K562 (cell line): Measurements from ENCODE around the gene ZNF521. TPM values are rescaled to one million over a fixed set of nuclear protein-coding genes. Genes with fewer than 3 reads are reported as not detected.

Source experiments
- ATAC-seq: fragments of 200-7000 bp; cut with Tn5 transposase; 3 replicates; pipeline ENCODE4 v1.9.1; 2020; ENCODE audit warnings: moderate library complexity
- BruUV-seq: library from RNA; stranded (reverse); fragments of 400-500 nt; replicated peaks from 2 replicates; lab custom pipeline; 2021; lab: Mats Ljungman, UMichigan
- CTCF ChIA-PET: fragments of 300-600 bp; formaldehyde crosslinking; extraction: SDS; loops from one replicate; lab custom pipeline; 2021; ENCODE audit warnings: low intra/inter-chr PET ratio; lab: Yijun Ruan, JAX
- POLR2A ChIA-PET: fragments of 300-600, 350-650 bp; sonication (Branson Sonifier 250); formaldehyde crosslinking; extraction: SDS; loops from one replicate; lab custom pipeline; 2021; ENCODE audit warnings: antibody characterized with exemption, inconsistent platforms; lab: Yijun Ruan, JAX
- DNase-seq, 4 experiments: peaks; one replicate each; pipeline versions ENCODE4 v3.0.0 to v3.0.0-alpha.2; 2011 to 2018; ENCODE audit warnings: low spot score in 3 of 4, mixed read lengths in 3 of 4; ENCODE audit errors: extremely low read depth in 1 of 4
- FAIRE-seq: peaks from 2 replicates; lab custom pipeline; 2011; peaks lifted over from hg19 to GRCh38; lab: Jason Lieb, UNC
- H2AFZ ChIP-seq: 2 replicates; pipeline ENCODE4 v1.6.0; 2011; ENCODE audit warnings: low read depth, low read length, control low read depth, inconsistent platforms
- H3K27ac ChIP-seq: fragments of 200-600 bp; 3 replicates; pipeline ENCODE4 v1.8.0; 2011; ENCODE audit warnings: low read depth, mild to moderate bottlenecking, control low read depth, inconsistent platforms, low read length, moderate library complexity, mixed read lengths; ENCODE audit errors: extremely low read depth
- H3K27me3 ChIP-seq, 2 experiments: fragments of 300-600 bp in 1 of 2; 2 replicates in 1 of 2; 3 replicates in 1 of 2; pipeline versions ENCODE4 v1.6.0 to v1.8.0; 2011; ENCODE audit warnings: inconsistent platforms in 2 of 2, low read length in 2 of 2, mild to moderate bottlenecking in 1 of 2, mixed read lengths in 1 of 2, moderate library complexity in 1 of 2; ENCODE audit not compliant: control insufficient read depth in 2 of 2, insufficient read depth in 2 of 2
- H3K36me3 ChIP-seq: fragments of 300-600 bp; 3 replicates; pipeline ENCODE4 v1.8.0; 2011; ENCODE audit warnings: mild to moderate bottlenecking, low read length, inconsistent platforms; ENCODE audit not compliant: control insufficient read depth, insufficient read depth
- H3K4me1 ChIP-seq, 2 experiments: fragments of 200-600 bp in 1 of 2; replicated peaks in 1 of 2; 2 replicates in 1 of 2; 3 replicates in 1 of 2; pipeline versions ENCODE4 v1.5.1 to v1.8.0; 2011; ENCODE audit warnings: inconsistent platforms in 2 of 2, low read length in 2 of 2, mild to moderate bottlenecking in 1 of 2, mixed read lengths in 1 of 2, moderate library complexity in 1 of 2; ENCODE audit not compliant: control insufficient read depth in 2 of 2, insufficient read depth in 2 of 2
- H3K4me2 ChIP-seq: 2 replicates; pipeline ENCODE4 v1.6.1; 2011; ENCODE audit warnings: low read length, control low read depth, inconsistent platforms, mixed read lengths; ENCODE audit not compliant: insufficient read depth
- H3K4me3 ChIP-seq: fragments of 200-600 bp; sonication (generic), shearing (Covaris generic); 2 replicates; pipeline ENCODE4 v1.5.1; 2016; ENCODE audit warnings: control low read depth, inconsistent platforms
- H3K79me2 ChIP-seq: fragments of 200-600 bp; 3 replicates; pipeline ENCODE4 v1.8.0; 2011; ENCODE audit warnings: low read length, inconsistent platforms; ENCODE audit not compliant: control insufficient read depth, insufficient read depth
- H3K9ac ChIP-seq, 2 experiments: 2 replicates each; pipeline versions ENCODE4 v1.6.0 to v1.6.1; 2011; ENCODE audit warnings: low read depth in 2 of 2, low read length in 2 of 2, control low read depth in 1 of 2, inconsistent platforms in 1 of 2, mild to moderate bottlenecking in 1 of 2, mixed read lengths in 1 of 2; ENCODE audit not compliant: insufficient read depth in 1 of 2
- H3K9me1 ChIP-seq: one replicate; pipeline ENCODE4 v1.6.0; 2011; ENCODE audit warnings: inconsistent platforms, mild to moderate bottlenecking, low read length, moderate library complexity; ENCODE audit not compliant: control insufficient read depth, insufficient read depth
- H3K9me3 ChIP-seq: replicated peaks from 2 replicates; pipeline ENCODE4 v1.5.1; 2011; ENCODE audit warnings: low read depth, low read length, inconsistent platforms; ENCODE audit not compliant: control insufficient read depth, insufficient read depth
- H4K20me1 ChIP-seq: replicated peaks from 2 replicates; pipeline ENCODE4 v1.6.1; 2011; ENCODE audit warnings: low read length, inconsistent platforms, mixed read lengths; ENCODE audit not compliant: control insufficient read depth, insufficient read depth
- CEBPB ChIP-seq: fragments of 450-650 bp; IDR thresholded peaks from 2 replicates; pipeline ENCODE4 v1.6.1; 2016; ENCODE audit warnings: missing genetic modification characterization, missing compliant biosample characterization
- CEBPG ChIP-seq, 3 experiments: fragments of 200-800 bp in 1 of 3; sonication (Bioruptor generic) in 1 of 3; sonication (generic) in 1 of 3; formaldehyde crosslinking in 1 of 3; IDR thresholded peaks in 2 of 3; conservative IDR thresholded peaks in 1 of 3; 2 replicates each; pipeline versions ENCODE4 v1.6.1 to v1.8.0; 2016 to 2022; ENCODE audit warnings: missing compliant biosample characterization in 2 of 3, missing genetic modification characterization in 2 of 3, mild to moderate bottlenecking in 1 of 3, missing genetic modification reagents in 1 of 3
- PBX2 ChIP-seq, 2 experiments: IDR thresholded peaks in 1 of 2; conservative IDR thresholded peaks in 1 of 2; 2 replicates each; pipeline ENCODE4 v1.6.1; 2016; ENCODE audit warnings: low read depth in 2 of 2, mild to moderate bottlenecking in 1 of 2, missing compliant biosample characterization in 1 of 2, missing genetic modification characterization in 1 of 2, moderate library complexity in 1 of 2
- TAF15 ChIP-seq: fragments of 200-400 bp; formaldehyde crosslinking; IDR thresholded peaks from 2 replicates; pipeline ENCODE4 v1.6.1; 2017; ENCODE audit warnings: mild to moderate bottlenecking, low read depth, low read length, moderate library complexity
- WGBS: fragments of 100-300 bp; shearing (Covaris generic); methylation state at CpG from one replicate; pipeline ENCODE4 v1.1.6; 2016; ENCODE audit warnings: low coverage, mixed read lengths; ENCODE audit not compliant: insufficient coverage; ENCODE audit errors: missing lambda C conversion rate; 5-methylcytosine and 5-hydroxymethylcytosine counted together
- in situ Hi-C: fragments of 300-500 bp; cut with MboI; formaldehyde crosslinking; loops from 4 replicates; pipeline ENCODE4 v1.15.0; 2018; ENCODE audit warnings: inconsistent platforms, mixed read lengths
- intact Hi-C: fragments of 100-400 bp; cut with micrococcal nuclease; formaldehyde crosslinking; loops from 2 replicates; pipeline ENCODE4 v1.14.2; 2022
- polyA plus RNA-seq, 8 experiments: library from polyadenylated mRNA; depleted of rRNA in 4 of 8; stranded (reverse) in 5 of 8; unstranded in 3 of 8; fragments of >200 nt; fragmentation: Nextera tagmentation in 2 of 8; fragmentation: Illumina TruSeq in 1 of 8; extraction: Ambion mirVana in 2 of 8; extraction: Trizol in 1 of 8; gene quantifications; 2 replicates each; pipeline versions ENCODE4 v1.2.1 to v1.2.3, GENCODE V29; 2011 to 2014; ENCODE audit warnings: inconsistent platforms in 1 of 8, missing spikeins in 1 of 8
- total RNA-seq, 7 experiments: library from RNA; depleted of rRNA in 6 of 7; stranded (reverse); fragments of >200 nt in 6 of 7; fragmentation: Illumina TruSeq in 2 of 7; extraction: Trizol in 2 of 7; gene quantifications; 2 replicates each; pipeline versions ENCODE4 v1.2.1 to v1.2.3, GENCODE V29; 2011 to 2021; ENCODE audit warnings: low replicate concordance in 1 of 7

The ZNF521 gene
- total and polyA plus RNA-seq, 9 of the 15 experiments (the other 6 are each of a cell fraction or from before 2014, with no cell fraction given), result 1.2 to 5.8 (median 1.6) TPM

GRCh38 chr18:25229920-25230319, 122.0 kb downstream of the ZNF521 start:
- Histone ChIP-seq H3K9ac (no peak overlapping the region), H3K36me3 (no peaks in the 10 kb centered on the region), H2AFZ (no peak overlapping the region), H3K27ac (no peak overlapping the region), H3K27me3 (no peaks in the 10 kb centered on the region), H3K9me1 (no peaks in the 10 kb centered on the region), H3K4me3 (no peak overlapping the region), H3K79me2 (no peaks in the 10 kb centered on the region), H3K4me2 (no peak overlapping the region), H4K20me1 (no peaks in the 10 kb centered on the region), H3K9me3 (no peaks in the 10 kb centered on the region; the same call in 1 of the 2 replicates), H3K4me1 (no peaks in the 10 kb centered on the region; a peak in 3 of 5 replicates)
- intact Hi-C loops, result loop anchor here (10.0 kb wide), 2 partner anchors 355 to 595 kb away; no protein-coding TSS in a partner anchor
- no peak for FAIRE-seq
- no peak for TF ChIP-seq TAF15
- TF ChIP-seq CEBPG (CRISPR knock-in tag; IDR thresholded peaks at IDR 0.05), result no peak
- TF ChIP-seq CEBPG (tag; conservative IDR thresholded peaks at IDR 0.05 in 1 of 2, IDR thresholded peaks at IDR 0.05 in 1 of 2), result 0 out of 4 replicates have a peak, but pooled peaks of 1 of the 2 experiments have one; percentile 13
- TF ChIP-seq CEBPB (tag), result peak; percentile 24; the same call in 1 of the 2 replicates
- no peak for TF ChIP-seq PBX2 (CRISPR knock-in tag; IDR thresholded peaks at IDR 0.05; ENCODE audit: low read depth)
- TF ChIP-seq PBX2 (tag; conservative IDR thresholded peaks at IDR 0.05; ENCODE audit: low read depth), result no peak
- POLR2A ChIA-PET, result interaction anchor here (1.8 kb wide), 1 partner anchor 9 kb away, joined by 10 read pairs; no protein-coding TSS in a partner anchor
- ATAC-seq, result no peak
- 22% methylated on average over 2 of the region's 2 CpGs for WGBS
- in situ Hi-C loops, result no loop called here
- CTCF ChIA-PET, result interaction anchor here (0.7 kb wide), 1 partner anchor 71 kb away, joined by 3 read pairs; no protein-coding TSS in a partner anchor
- DNase-seq, result no peak
- BruUV-seq, result no TSS peak
